RPMI8226 (cell line): ENCODE measurements around the gene FGF12.
A peak's percentile ranks its signal among the peaks of the same experiment; 100 is the strongest.

ENCODE experiments used
- DNase-seq: peaks from one replicate; pipeline ENCODE4 v3.0.0-alpha.2; 2015

FGF12 gene

DNA sequence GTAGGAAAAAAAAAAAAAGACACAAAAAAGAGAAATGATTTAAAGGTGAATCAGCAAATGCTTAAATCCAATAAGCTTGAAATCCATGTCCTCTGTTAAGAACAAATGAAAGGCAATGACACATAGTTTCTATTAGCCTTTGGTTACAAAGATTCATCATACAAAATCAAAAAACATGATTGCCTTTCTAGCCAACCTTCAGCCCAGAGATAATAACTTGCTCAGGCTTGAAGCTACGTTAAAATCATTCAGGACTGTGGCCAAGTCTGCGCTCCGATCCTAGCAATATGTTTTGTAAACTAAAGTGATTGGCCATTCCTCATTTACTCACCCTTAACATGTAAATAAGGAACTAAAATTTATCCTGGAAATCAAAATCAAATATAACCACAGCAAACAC lies 556.7 kb downstream of the FGF12 start:
- no peak for DNase-seq

DNA sequence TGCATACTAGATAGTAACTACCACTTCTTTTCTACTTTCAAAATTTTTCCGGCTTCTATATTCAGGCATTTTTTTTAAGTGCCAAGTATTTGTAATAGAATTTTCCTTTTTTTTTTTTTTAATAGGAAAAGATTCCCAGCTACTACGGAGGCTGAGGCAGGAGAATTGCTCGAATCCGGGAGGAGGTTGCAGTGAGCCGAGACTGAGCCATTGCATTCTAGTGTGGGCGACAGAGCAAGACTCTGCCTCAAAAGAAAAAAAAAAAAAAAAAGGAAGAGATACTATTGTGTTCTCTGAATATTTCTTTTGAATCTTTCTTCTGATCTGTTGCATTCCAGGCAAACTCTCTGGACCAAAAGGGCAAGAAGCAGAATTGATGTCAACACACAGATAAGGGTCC lies 557.3 kb downstream of the FGF12 start:
- DNase-seq: no peak

DNA sequence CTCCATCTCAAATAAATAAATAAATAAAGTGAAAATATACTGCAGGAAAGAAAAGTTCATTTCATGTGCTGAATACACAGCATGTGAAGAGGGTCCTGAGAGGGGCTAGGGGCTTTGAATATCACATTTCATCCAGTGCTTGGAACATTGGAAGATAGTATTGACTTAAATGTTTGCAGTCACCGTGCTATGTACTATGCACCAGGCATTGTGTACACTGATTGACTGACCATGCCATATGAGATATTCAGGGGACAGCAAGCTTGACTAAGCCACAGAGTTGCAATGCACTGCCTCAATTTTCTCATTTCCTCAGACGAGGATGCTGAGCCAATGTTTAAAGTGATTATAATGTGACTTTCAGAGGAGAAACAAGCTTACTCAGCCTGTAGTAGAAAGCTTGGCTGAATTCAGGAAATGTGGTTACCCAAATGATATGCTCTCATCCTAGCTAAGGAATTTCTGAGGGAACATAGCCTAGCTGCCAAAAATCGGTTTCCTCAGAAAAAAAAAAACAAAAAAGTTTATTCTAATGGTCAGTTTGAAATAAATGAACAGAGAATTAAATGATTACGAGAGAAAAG lies 557.9 kb downstream of the FGF12 start:
- peak; percentile 10 for DNase-seq

DNA sequence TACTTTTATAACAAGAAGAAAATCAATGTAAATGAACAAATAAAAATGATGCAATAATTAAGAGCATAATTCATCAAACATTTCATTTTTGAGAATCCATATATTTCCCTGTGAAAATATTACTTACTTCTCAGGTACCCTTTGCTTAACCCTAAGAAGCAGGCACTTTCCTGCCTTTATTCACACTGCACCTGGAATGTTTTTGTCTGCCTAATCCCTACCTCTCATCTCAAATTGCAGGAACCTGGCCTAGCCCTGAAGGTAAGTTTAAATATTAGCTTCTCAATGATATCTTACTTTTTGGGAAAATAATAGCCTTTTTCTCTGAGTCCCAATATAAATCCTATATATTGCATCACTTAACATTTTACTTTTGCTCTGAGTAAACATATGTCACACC lies 559.1 kb downstream of the FGF12 start:
- DNase-seq: no peak

DNA sequence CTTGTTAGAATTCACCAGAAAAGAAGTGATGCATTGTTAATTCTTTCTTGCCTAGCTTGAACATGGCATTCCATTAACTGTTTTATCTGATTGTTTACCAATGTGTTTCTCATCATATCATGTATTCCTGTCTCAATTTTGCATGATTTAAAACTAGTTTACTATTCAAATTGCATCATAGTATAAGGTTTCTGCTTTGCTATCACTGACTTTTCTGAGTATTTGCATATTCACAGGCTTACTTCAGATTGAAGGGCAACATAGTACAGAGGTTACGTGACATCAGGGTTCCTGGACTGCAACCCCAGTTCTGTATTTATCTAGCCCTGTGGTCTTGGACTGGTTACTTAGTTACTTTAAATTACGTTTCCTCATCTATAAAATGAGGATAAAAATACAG lies 561.8 kb downstream of the FGF12 start:
- no peak for DNase-seq

DNA sequence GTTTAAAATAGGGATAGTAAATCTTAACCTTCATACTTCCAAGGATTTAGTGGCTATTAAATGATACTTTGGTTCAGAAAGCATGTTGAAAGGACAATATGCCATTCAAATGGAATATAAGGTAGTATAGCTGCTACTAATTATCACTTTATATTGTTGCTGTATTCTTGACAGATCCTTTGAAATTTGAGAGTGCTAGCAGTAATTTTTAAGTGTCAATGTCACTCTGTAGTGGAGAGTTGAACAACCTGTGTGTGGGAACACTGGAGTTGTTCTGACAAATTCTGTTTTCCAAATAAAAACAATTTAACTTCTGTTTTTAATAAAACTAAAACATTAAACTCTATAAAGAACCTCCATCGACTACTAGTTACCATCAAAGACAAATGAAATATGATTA lies 565.7 kb downstream of the FGF12 start:
- no peak for DNase-seq

DNA sequence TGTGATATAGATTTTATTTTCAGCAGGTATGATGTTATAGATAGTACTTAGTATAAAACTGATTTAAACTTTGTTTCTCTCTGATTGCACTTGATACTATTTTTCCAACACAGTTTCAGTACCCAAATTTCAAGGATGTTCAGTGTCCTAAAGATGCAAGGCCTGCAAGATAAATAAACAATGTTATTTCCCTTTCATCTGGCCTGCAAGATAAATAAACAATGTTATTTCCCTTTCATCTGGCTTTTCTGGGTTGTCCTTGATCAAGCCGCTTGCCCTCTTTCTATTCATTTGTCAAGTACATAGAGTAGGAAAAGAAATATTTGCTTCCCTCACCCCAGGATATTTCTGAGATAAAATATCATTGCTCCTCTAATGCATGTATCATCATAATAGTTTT lies 571.0 kb downstream of the FGF12 start:
- no peak for DNase-seq

DNA sequence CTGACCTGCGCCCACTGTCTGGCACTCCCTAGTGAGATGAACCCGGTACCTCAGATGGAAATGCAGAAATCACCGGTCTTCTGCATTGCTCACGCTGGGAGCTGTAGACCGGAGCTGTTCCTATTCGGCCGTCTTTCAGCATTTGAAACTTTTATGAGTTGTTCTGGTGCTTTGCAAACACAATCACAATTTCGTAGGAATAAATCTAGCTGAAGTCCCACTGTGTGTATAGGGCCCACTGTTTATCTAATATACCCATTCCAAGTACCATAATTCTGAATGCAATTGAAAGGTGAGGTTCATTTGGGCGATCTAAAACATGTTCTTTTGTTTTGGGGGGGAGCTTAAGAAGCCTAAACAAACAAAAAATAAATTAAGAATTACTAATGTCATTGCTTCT lies 572.1 kb downstream of the FGF12 start:
- DNase-seq: no peak

DNA sequence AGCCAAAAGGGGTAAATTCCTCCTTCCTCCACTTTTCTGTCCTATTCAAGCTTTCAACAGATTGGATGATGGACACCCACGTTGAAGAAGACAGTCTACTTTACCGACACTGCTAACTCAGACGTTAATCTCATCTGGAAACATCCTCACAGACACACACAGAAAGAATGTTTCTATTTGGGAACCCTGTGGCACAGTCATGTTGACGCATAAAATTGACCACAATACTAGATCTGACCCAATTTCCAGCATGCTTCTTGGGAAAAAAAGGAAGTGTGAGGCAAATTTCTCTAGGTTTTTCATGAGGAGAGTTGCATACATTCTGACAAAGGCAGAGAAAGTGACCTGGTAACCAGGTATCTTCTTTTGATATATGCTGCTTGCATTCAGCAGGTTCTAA lies 594.1 kb downstream of the FGF12 start:
- DNase-seq: no peak

DNA sequence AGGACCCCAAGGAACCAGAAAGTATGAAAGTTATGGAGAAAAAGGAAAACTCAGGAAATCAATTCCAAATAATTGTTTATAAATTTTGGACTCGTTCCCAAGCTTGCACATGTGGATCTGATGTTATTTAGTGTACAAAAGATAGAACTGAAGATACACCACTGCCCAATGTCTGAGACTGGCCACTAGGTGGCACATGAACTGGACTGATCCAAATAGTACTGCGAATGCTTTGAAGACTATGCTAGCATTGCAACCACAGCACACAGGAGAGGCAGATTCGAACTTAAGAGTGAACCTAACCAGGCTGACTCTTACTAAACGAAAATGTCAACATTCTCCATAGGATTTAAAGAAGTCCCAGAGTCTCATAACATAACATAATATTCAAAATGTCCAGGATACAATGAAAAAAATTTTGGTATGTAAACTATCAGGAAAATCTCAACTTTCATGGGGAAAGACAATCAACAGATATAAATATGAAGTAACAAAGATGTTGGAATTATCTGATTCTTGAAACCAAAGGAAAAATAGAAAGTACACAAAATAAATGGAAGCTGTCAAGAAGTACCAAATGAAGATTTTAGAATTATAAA lies 596.7 kb downstream of the FGF12 start:
- DNase-seq: peak; percentile 68

DNA sequence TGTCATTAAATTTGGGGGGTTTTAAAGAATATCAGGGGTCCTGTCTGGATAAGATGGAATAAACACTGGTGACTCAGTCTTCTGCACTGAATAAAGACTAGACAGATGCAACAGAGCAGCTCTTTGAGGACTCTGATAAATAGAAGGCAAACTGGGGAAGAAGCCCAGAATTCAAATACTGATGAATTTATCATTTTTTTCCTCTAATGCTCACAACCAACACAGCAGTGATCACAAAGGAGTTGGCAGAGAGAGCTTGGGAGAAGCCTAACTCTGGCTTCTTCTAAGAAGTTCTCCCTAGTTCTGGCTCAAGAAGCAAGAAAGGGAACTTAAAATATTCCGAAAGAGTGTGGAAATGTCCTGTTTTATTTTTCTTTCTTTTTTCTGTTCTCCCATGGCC lies 597.8 kb downstream of the FGF12 start:
- DNase-seq: no peak

DNA sequence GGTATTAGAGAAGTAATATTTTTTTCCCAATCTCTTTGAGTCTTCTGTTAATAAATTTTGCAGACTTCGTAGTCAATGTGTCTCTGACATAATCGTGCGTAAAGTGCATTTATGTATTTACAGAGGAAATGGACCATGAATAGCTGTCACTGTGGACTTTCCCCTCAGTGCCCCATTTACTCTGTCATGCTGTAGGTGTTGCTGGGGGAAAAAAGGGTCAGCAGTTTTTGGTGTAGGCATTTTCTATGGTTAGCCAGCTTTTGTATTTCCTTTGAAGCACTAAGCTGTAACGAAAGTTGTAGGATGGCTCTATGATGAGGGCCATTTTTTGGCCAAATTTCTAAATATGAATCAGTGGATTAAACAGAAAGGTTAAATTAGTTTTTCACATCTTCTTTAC lies 598.4 kb downstream of the FGF12 start:
- no peak for DNase-seq

DNA sequence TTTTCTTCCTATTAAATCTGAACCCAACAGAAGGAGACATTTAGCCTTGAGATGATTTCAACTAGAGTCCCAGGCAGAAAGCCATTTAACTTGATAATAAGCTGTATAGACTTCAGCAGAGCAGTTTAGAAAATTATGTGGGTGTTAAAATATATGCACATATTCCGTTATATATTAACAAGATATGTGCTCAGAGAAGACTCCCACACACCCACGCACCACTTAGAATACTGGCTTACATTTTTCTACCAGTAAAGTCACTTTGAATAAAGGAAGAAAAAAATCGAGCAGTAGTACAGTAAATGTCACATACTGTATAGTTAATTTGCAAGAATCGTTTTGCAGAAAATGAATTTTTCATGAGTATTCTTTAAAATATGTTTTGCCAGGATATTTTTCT lies 599.3 kb downstream of the FGF12 start:
- DNase-seq: no peak

DNA sequence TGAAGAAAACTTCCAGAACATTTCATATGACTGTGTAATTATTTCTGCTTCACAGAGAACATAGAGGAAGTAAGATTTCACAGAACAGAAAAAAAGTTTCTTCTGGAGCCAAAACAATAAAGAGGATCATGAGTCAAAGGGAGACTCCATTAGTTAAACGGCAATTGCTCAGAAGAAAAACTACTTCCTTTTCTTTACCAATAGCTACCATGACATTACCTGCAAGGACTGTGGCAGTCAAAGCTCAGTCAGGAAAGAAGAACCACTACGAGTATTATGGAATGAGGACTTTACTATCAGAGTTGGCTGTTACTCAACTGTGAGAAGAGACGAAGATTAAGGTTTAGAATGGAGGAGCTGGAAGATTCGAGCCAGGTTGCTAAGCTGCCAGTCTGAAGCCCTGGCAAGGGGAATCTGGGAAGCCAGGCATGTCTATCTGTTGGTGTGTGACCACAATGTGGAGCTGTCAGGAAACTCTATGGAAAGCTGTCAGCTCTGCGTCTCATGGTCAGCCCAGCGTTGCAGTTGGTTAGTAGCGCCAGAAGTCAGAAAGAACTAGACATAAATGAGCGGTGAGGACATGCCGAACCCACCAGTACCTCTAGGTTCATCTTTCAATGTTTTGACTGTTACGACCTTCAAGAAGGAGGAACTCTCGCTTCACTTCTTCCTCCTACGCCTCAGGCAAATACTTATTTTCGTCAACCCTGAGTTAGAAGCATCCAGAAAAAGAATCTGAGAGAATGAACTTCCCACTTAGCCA lies 604.3 kb downstream of the FGF12 start:
- DNase-seq: no peak

DNA sequence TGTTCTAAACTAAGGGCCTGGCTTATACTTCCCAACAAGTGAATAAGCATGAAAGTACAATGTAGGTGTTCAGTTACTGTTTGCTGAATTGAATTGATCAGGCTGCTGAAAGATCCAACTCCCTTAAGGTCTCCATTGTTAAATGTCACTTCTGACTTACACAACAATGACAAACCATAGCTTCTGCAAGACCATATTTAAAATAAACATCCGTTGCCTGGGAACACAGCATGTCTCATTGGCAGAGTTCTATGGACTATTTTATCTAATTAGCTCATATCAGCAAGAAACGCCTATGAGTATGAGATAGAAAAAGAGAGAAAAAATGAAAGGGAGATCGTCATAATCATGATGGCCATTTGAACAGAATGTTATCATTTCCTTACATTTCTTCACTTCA lies 605.4 kb downstream of the FGF12 start:
- no peak for DNase-seq

DNA sequence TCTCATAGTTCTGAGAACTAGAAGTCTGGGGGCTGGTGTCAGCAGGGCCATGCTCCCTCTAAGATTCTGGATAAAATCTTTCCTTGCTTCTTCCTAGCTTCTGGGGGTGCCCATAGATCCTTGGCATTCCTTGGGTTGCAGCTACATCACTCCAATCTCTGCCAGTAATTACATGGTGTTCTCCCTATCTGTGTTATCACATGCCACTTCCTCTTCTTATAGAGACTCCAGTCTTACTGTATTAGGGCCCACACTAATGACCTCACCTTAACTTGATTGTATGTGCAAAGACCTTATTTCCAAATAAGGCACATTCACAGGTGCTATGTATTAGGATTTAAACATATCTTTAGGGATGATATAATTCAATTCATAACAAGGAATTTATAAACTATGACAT lies 618.5 kb downstream of the FGF12 start:
- DNase-seq: no peak

DNA sequence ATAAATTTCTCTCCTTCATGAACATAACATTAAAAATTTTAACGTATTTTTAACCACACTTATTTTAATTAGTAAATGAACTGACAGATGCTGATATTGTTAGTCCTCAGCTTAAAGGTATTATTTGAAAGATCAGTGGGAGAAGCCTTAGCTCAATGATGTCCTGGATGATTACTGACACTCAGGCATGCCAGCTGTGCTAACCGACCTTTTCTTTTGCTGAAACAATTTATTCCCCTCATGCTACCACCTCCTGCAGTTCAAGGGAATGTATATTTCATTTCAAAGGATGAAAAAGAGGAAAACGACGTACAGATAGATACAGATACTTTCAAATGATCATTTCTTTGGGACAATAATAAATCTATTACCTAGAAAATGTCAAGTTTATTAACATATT lies 620.8 kb downstream of the FGF12 start:
- no peak for DNase-seq

DNA sequence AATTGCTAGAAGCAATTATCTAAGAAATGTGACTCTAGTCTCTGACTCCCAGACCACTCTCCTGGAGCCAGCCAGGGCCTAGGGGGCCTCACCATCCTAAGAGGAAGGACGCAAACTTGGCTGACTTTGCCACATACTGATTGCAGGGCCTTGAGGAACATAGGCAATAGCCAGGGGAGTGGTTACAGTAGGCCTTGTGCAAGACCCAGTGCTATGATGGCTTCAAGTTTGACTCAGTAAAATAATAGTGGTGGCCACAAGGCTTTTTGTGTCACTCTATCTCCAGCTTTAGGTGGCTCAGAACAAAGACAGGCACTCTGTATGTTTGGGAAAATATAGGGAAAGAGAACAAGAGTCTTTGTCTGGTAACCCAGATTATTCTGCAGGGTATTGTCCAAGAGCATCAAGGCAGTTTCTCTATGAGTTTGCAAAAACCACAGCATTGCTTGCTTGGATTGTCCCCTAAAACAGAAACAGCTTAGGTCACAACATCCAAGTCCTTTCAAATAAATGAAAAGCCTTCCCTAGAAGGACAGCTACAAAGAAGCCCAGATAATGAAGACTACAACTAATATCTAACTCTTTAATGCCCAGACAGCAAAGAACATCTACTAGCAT lies 634.8 kb downstream of the FGF12 start:
- no peak for DNase-seq

DNA sequence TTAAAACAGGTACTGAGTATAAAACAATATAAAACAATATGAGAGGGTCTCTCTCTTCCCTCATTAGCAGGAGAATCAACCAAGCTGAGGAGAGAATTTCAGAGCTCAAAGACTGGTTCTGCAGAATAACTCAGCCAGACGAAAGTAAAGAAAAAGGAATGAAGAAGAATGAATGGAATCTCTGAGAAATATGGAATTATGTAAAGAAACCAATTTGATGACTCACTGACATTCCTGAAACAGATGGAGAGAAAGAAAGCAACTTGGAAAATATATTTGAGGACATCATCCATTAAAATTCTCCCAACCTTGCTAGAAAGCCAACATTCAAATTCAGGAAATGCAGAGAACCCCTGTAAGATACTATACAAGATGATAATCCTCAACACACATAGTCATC lies 635.5 kb downstream of the FGF12 start:
- no peak for DNase-seq

DNA sequence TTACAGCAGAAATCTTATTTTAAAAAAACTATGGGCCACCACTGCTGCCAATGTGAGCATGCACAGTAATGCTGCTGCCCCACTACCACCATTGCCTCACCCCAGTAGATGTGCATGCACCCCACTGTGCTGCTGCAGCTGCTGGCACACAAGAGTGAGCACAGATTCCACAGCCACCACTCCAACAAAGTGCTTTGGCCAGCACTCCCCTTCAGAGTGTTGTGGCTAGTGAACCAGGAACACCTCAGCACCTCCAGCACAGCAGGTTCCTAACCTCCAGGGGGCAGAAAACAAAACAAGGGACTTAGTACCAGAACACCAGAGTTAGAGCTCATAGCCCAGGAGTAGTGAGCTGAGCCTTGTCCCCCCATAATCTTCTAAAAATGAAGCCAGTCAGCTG lies 636.8 kb downstream of the FGF12 start:
- peak; percentile 16 for DNase-seq
